HUES64 (cell line): ENCODE measurements around the gene TMEM176A.

Experiments used
- H3K27ac ChIP-seq: 2 replicates; pipeline ENCODE4 v1.7.0; 2013; ENCODE audit warnings: low read depth, low read length, inconsistent platforms
- H3K27me3 ChIP-seq: 2 replicates; pipeline ENCODE4 v1.6.1; 2013; ENCODE audit warnings: mild to moderate bottlenecking, low read length; ENCODE audit not compliant: insufficient read depth
- H3K36me3 ChIP-seq: 2 replicates; pipeline ENCODE4 v1.6.1; 2013; ENCODE audit warnings: mild to moderate bottlenecking, low read length; ENCODE audit not compliant: insufficient read depth
- H3K4me1 ChIP-seq: 2 replicates; pipeline ENCODE4 v1.6.1; 2013; ENCODE audit warnings: mild to moderate bottlenecking, low read length, moderate library complexity; ENCODE audit not compliant: insufficient read depth
- H3K4me3 ChIP-seq: 2 replicates; pipeline ENCODE4 v1.5.1; 2013; ENCODE audit warnings: mild to moderate bottlenecking, low read length, moderate library complexity
- H3K9ac ChIP-seq: 2 replicates; pipeline ENCODE4 v1.6.1; 2013; ENCODE audit warnings: mild to moderate bottlenecking, low read depth, low read length
- H3K9me3 ChIP-seq: 2 replicates; pipeline ENCODE4 v1.6.1; 2013; ENCODE audit warnings: low read depth, low read length; ENCODE audit not compliant: insufficient read depth
- WGBS: fragments of 150-250, 120-280 bp; methylation state at CpG from one replicate; pipeline ENCODE4 v1.1.7; 2013; ENCODE audit warnings: missing lambda C conversion rate; 5-methylcytosine and 5-hydroxymethylcytosine counted together

Gene TMEM176A

DNA sequence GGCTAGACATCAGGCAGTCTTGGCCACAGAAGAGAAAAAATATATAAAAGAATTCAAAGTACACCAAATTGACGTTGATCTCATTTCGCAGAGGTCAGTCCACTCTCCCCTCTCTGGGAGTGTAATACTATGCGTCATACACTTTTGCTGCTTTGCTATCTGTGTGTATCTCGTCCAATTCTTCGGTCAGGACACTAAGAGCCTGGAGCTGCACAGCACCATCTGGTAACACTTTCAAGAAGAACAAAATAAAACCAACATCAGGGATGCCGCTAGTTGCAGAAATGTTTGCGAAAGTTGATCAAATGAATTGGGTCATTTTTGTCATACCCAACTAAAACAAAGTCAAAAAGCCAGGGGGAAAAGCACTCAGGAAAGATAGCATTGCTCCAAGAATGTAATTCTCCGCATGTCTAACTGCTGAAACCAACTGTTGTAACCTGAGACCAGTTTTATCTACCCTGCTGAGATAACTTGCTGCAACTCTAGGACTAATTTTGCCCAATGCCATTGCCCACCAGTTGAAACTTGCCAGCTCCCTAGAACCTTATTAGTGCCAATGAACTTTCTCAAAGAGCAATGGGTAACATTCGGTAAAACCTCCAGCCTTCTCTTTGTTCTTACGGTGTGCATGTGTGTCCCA lies 23.0 kb downstream of the TMEM176A start:
- no peaks in the 10 kb centered on the region; the same call in 1 of the 2 replicates for H3K9me3 ChIP-seq
- no peaks in the 10 kb centered on the region for H3K4me1 ChIP-seq
- no peak overlapping the region for H3K9ac ChIP-seq
- no peak overlapping the region for H3K4me3 ChIP-seq
- no peak overlapping the region for H3K27ac ChIP-seq
- no peaks in the 10 kb centered on the region for H3K36me3 ChIP-seq
- WGBS = 92% methylated on average over 10 of the region's 10 CpGs
- H3K27me3 ChIP-seq = no peaks in the 10 kb centered on the region

DNA sequence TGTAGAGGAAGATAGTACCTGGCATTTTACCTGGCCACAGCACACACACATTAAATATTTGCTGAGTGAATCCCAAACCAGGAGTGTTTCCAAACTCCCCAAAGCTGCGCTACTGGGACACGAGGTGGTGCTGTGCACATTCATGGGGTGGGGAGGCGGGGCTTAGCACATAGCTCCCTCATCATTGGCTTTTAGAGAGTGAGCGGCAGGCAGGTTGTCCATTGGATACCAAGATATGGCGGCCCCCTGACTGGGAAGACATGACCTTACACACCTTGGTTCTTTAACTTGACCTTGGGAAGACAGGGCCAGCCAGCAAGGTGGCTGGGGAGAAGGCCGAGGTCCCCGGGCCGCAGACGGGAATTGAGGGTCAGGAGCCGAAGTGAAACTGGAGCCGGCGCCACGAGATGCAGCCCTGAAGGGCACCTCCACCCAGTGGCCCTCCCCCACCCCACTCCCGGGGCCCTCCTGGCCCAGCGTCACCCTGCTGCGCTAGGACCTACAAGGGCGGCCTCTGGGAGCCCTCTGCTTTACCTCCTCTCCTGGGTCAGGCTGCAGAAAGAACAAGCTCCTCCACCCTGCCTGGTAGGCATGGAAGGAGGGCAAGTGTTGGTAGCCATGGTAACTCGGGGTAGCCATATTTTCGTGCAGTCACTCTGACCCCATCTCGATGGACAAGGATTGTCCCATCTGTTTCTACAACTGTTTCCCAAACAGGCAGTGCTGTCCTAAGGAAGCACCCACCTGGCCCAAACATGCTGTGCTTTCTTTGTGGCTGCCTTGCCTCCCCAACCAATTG lies 24.0 kb downstream of the TMEM176A start:
- no peaks in the 10 kb centered on the region for H3K36me3 ChIP-seq
- no peak overlapping the region for H3K27ac ChIP-seq
- H3K27me3 ChIP-seq = no peaks in the 10 kb centered on the region
- no peaks in the 10 kb centered on the region; the same call in 1 of the 2 replicates for H3K9me3 ChIP-seq
- H3K9ac ChIP-seq = no peak overlapping the region
- 94% methylated on average over 20 of the region's 20 CpGs for WGBS
- no peaks in the 10 kb centered on the region for H3K4me1 ChIP-seq
- no peak overlapping the region for H3K4me3 ChIP-seq

DNA sequence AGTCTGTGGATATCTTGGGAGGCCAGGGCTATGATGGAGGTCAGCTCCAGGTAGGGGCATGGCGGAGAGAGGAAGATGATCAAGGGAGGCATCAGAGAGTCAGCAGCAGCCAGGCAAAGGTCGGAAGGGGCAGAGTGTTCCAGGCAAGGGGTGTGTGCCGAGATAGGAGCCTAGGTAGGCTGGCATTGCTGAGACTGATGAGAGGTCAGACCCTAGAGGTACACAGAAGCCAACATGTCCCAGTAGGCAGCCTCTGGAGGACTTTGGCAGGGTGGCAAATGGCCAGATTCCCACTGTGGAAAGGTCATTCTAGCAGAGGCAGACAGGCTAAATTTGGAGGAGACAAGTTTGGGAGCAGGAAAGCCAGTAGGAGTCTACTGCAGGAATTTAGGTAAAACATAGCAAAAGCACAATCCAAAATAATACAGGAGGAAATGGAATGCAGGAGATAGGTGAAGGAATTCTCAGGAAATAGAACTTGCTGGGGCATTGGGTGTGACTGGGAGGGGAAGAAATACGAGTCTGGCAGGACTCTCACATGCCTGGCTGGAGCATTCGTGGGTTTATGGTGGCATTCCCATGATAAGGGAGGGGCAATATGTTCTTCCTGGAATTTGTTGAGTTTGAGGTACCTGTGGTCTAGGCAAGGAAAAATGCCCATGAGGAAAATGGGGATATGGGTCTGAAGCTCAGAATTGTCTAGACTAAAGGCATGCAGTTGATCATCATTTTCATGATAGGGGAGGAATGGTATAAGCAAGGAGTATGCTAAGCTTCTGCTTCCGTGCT lies 25.7 kb downstream of the TMEM176A start:
- Histone ChIP-seq H3K4me3 (no peak overlapping the region), H3K9me3 (no peaks in the 10 kb centered on the region; the same call in 1 of the 2 replicates), H3K27me3 (no peaks in the 10 kb centered on the region), H3K36me3 (no peaks in the 10 kb centered on the region), H3K27ac (no peak overlapping the region), H3K4me1 (no peaks in the 10 kb centered on the region), H3K9ac (no peak overlapping the region)
- WGBS = 84% methylated on average over 6 of the region's 6 CpGs

DNA sequence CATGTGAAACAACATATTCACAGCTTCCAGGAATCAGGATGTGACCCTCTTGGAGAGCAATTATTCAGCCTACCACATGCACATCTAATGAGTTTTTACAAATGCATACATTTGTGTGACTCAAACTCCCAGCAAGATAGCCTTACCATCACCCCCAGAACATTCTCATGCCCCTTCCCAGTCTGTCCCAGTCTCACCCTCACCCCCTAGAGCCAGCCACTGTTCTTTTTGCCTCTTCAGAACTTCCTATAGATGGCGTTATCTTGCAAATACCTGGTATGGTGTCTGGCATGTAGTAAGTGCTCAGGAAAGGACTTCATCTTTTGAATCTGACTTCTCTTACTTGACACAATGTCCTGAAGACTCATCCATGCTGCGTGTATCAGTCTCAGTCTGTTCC lies 27.8 kb downstream of the TMEM176A start:
- Histone ChIP-seq H3K27me3 (no peaks in the 10 kb centered on the region), H3K27ac (no peak overlapping the region), H3K36me3 (no peaks in the 10 kb centered on the region), H3K9me3 (no peaks in the 10 kb centered on the region), H3K4me3 (no peak overlapping the region), H3K4me1 (no peaks in the 10 kb centered on the region), H3K9ac (no peak overlapping the region)
- 85% methylated on average over 2 of the region's 2 CpGs for WGBS

DNA sequence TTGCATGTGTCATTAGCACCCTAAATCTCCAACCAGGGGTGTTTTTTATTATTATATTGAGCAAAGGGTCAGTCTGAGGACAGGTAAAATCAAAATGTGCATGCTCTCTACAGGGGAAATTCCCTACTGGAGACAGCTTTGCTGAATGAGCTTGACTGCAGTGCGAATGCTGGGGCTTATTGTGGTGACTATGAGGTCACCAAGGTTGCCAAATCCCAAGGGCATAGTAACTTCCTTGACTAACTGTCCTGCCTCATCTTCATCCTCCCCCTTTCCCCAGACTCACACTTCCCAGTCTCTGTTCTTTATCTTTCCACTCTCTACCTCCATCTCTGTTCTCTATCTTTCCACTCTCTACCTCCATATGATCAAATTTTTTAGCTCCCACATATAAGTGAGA lies 28.9 kb downstream of the TMEM176A start:
- H3K4me1 ChIP-seq = no peaks in the 10 kb centered on the region
- H3K4me3 ChIP-seq = no peak overlapping the region
- H3K27ac ChIP-seq = no peak overlapping the region
- no peaks in the 10 kb centered on the region for H3K9me3 ChIP-seq
- H3K9ac ChIP-seq = no peak overlapping the region
- WGBS = 68% methylated on average over 1 of the region's 1 CpG
- no peaks in the 10 kb centered on the region for H3K27me3 ChIP-seq
- no peaks in the 10 kb centered on the region for H3K36me3 ChIP-seq

DNA sequence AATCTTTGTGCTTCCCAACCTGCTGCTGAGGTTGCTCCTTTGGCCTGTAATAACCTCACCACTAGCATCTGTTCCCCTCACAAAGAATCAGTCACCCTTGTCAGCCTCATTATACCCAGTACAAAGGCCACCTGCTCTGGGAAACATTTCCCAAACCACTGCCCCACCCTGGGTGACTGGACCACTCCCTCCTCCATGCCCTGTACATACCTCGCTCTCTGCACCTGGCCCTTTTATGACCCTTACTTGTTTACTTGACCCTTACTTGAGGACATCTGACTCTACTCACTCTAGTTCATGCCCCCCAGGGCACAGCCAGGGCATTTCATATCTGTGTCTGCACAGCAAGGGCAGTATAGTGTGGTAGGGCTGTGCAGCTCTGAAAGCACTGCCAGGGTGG lies 30.4 kb downstream of the TMEM176A start:
- Histone ChIP-seq H3K27ac (no peak overlapping the region), H3K36me3 (no peaks in the 10 kb centered on the region), H3K9ac (no peak overlapping the region), H3K9me3 (no peaks in the 10 kb centered on the region), H3K27me3 (no peaks in the 10 kb centered on the region), H3K4me3 (no peak overlapping the region), H3K4me1 (no peaks in the 10 kb centered on the region)
- 43% methylated on average over 1 of the region's 1 CpG for WGBS

DNA sequence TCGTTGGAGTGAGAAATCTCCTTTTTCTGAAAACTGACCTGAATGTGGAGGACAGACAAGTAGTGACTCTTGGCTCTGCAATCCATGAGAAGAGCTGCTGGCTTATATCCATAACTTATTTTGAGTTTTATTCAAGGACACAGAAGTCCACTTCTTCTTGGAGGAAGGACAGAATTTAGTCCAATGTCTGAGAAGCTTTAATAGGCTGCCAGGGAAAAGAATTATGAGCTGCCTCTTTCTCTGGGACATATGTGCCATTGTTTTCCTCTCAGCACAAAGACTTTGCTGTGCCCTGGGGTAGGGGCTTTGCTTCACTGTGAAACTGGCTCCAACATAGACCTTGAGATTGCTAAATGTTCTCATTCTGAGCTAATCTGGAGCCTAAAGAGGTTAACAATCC lies 31.3 kb downstream of the TMEM176A start:
- Histone ChIP-seq H3K27me3 (no peaks in the 10 kb centered on the region), H3K9ac (no peak overlapping the region), H3K27ac (no peak overlapping the region), H3K36me3 (no peaks in the 10 kb centered on the region), H3K4me1 (no peaks in the 10 kb centered on the region), H3K4me3 (no peak overlapping the region), H3K9me3 (no peaks in the 10 kb centered on the region)
- 88% methylated on average over 1 of the region's 1 CpG for WGBS

DNA sequence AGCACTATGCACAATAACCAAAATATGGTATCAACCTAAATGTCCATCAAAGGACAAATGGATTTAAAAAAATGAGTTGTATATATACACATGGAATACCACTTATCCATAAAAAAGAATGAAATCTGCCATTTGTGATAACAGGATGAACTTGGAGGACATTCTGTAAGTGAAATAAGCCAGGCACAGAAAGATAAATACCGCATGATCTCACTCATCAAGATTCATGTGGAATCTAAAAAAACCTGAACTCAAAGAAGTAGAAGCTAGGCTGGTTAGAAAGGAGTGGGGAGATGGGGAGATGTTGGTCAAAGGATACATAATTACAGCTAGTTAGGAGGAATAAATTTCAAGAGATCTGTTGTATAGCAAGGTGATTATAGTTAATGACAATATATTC lies 34.5 kb downstream of the TMEM176A start:
- no peaks in the 10 kb centered on the region for H3K36me3 ChIP-seq
- no peak overlapping the region for H3K27ac ChIP-seq
- H3K4me3 ChIP-seq = no peak overlapping the region
- 100% methylated on average over 1 of the region's 1 CpG for WGBS
- H3K27me3 ChIP-seq = no peaks in the 10 kb centered on the region
- no peaks in the 10 kb centered on the region for H3K4me1 ChIP-seq
- H3K9me3 ChIP-seq = no peaks in the 10 kb centered on the region
- no peak overlapping the region for H3K9ac ChIP-seq

DNA sequence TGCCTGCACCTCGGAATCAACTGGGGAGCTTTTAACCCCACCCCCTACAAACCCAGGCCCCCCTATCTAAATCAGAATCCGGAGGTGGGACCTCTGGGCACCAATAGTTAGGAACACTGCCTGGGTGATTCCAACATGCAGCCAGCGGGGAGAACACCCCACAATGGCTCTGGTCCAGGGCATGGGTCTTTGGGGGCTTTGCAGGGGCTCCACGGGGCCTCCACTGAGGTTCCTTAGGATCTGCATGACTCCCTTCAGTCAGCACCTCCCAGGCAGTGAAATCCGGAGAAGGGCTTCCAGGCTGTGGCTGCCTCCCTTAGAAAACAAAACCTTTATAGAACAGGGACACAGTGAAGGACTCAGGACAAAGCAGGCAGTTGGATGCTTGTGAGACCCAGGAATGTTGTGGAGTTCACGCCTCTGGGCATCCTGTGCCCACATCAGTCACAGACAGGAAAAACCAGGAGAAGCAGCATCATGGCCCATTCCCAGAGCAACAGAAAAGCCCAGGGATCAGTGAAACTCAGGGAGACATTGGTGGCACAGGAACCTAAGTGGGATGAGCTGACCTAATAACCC lies 35.2 kb downstream of the TMEM176A start:
- Histone ChIP-seq H3K9ac (no peak overlapping the region), H3K27me3 (no peaks in the 10 kb centered on the region), H3K4me3 (no peak overlapping the region), H3K9me3 (no peaks in the 10 kb centered on the region), H3K27ac (no peak overlapping the region), H3K36me3 (no peaks in the 10 kb centered on the region), H3K4me1 (no peaks in the 10 kb centered on the region)
- 86% methylated on average over 6 of the region's 6 CpGs for WGBS

DNA sequence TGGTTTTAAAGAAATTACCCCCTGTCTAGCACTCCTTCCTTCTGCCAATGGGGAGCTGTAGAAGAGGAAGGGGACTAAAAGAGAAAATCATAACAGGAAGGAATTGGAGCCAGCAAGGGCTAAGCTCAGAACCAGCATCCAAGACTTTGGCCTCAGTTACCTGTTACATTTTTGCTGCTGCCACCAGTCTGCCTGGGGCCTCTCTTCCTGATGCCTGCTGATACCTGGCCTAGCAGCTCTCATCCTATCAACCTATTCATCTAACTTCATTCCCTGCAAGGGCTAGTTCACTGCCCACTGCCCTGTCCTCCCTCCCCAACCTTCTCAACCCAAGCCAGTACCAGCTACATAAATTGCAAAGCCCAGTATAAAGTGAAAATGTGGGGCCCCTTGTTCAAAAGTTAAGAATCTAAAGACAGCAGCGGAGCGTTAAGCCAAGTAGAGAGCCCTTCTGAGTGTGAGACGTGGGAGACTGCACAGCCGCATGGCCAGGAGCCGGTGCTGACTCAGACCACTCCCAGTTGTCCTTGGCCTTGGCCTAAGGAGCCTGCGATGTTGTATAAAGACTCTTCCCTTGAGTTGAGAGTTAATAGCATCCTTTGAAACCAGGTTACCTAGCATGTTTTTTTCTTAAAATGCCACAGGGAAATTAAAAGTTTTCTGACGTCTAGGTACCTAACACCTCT lies 38.5 kb downstream of the TMEM176A start:
- no peaks in the 10 kb centered on the region for H3K4me1 ChIP-seq
- no peaks in the 10 kb centered on the region for H3K36me3 ChIP-seq
- no peak overlapping the region for H3K4me3 ChIP-seq
- H3K9ac ChIP-seq = no peak overlapping the region
- WGBS = 81% methylated on average over 7 of the region's 7 CpGs
- no peaks in the 10 kb centered on the region for H3K9me3 ChIP-seq
- no peaks in the 10 kb centered on the region for H3K27me3 ChIP-seq
- no peak overlapping the region for H3K27ac ChIP-seq
